ENCODE measurements around the gene ITGB8.
"Not testable (repeated sequence)": the region's sequence is repeated elsewhere in the genome, so short reads cannot be mapped to it uniquely, and the experiment has no call there.

Gene ITGB8

GRCh38 chr7:20330239-20330927 lies at the start of gene ITGB8:
Gene ITGB8, plus strand, starts transcription at chr7:20330900. Its CDS starts 907 bp downstream, at chr7:20331807.
- no peak for FAIRE-seq

- peak; percentile 81 for FAIRE-seq
Observed at GRCh38 chr7:20282959-20283358, 47.7 kb upstream of the ITGB8 start.

- no peak for FAIRE-seq
Observed at GRCh38 chr7:20283385-20283784, 47.3 kb upstream of the ITGB8 start.

GRCh38 chr7:20284003-20284770 lies 46.5 kb upstream of the ITGB8 start:
- no peak for FAIRE-seq

- no peak for FAIRE-seq
Observed at GRCh38 chr7:20284771-20285143, 45.9 kb upstream of the ITGB8 start.

GRCh38 chr7:20287317-20287716 lies 43.4 kb upstream of the ITGB8 start:
- FAIRE-seq: no peak

GRCh38 chr7:20288036-20288435 lies 42.7 kb upstream of the ITGB8 start:
- FAIRE-seq: no peak

- no peak for FAIRE-seq
Observed at GRCh38 chr7:20290505-20291111, 40.1 kb upstream of the ITGB8 start.

GRCh38 chr7:20293336-20293735 lies 37.4 kb upstream of the ITGB8 start:
- FAIRE-seq: no peak

- no peak for FAIRE-seq
Observed at GRCh38 chr7:20296444-20296843, 34.3 kb upstream of the ITGB8 start.

- FAIRE-seq: no peak
Observed at GRCh38 chr7:20296901-20297300, 33.8 kb upstream of the ITGB8 start.

- no peak for FAIRE-seq
Observed at GRCh38 chr7:20298486-20298901, 32.2 kb upstream of the ITGB8 start.

- FAIRE-seq: no peak
Observed at GRCh38 chr7:20299145-20299544, 31.6 kb upstream of the ITGB8 start.

GRCh38 chr7:20299647-20300312 lies 30.9 kb upstream of the ITGB8 start:
- no peak for FAIRE-seq

GRCh38 chr7:20301311-20301939 lies 29.3 kb upstream of the ITGB8 start:
- FAIRE-seq: no peak

- not testable (repeated sequence) for FAIRE-seq
Observed at GRCh38 chr7:20302300-20302699, 28.4 kb upstream of the ITGB8 start.

GRCh38 chr7:20302891-20303290 lies 27.8 kb upstream of the ITGB8 start:
- FAIRE-seq: no peak

- FAIRE-seq: no peak
Observed at GRCh38 chr7:20304366-20304765, 26.3 kb upstream of the ITGB8 start.

- FAIRE-seq: no peak
Observed at GRCh38 chr7:20305726-20306125, 25.0 kb upstream of the ITGB8 start.

GRCh38 chr7:20306180-20306946 lies 24.3 kb upstream of the ITGB8 start:
- FAIRE-seq: no peak

- FAIRE-seq: no peak
Observed at GRCh38 chr7:20307119-20307518, 23.6 kb upstream of the ITGB8 start.

- FAIRE-seq: no peak
Observed at GRCh38 chr7:20307901-20308300, 22.8 kb upstream of the ITGB8 start.
